Left forelimb (tissue), 1 donor: Measurements from ENCODE around the gene BRD4.
"Not testable (repeated sequence)": the region's sequence is repeated elsewhere in the genome, so short reads cannot be mapped to it uniquely, and the experiment has no call there.

Experiments
- DNase-seq: peaks from one replicate; pipeline ENCODE4 v3.0.0-alpha.2; 2018; ENCODE audit warnings: low spot score

BRD4 gene

DNA sequence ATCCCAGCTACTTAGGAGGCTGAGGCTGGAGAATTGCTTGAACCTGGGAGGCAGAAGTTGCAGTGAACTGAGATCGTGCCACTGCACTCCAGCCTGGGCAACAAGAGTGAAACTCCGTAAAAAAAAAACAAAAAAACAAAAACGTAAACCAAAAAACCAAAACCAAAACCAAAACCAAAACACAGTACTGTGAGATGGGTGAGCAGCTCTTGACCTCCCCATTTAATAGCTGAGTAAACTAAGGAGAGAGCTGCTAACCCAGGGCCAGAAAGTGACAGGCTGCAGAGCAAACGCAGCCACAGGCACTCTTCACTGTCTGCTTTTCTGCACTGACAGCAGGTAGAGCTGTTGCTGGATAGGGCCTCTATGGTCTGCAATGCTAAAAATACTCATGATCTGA is 27.7 kb upstream of the BRD4 start:
- not testable (repeated sequence) for DNase-seq

DNA sequence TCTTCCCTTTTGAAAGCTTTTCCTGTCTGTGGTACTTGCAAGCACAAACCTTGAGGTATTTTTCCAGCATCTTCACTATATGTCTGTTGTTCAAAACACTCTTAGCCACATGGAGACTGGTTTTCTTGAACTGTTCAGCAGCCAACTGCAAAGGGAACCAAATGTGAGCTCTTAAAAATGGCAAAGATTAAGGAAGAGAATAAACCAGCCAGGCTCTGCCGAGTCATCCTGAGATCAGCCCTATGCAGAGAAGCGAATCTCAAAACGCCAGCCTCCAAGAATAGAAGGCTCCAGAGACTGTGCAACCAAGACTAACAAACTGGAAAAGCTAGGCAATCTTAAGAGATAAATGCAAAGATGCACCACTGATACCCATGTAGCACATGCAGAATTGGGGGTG is 26.6 kb upstream of the BRD4 start:
- no peak for DNase-seq

GRCh38 chr19:15357906-15358305 is 25.6 kb upstream of the BRD4 start:
- DNase-seq, result no peak

DNA sequence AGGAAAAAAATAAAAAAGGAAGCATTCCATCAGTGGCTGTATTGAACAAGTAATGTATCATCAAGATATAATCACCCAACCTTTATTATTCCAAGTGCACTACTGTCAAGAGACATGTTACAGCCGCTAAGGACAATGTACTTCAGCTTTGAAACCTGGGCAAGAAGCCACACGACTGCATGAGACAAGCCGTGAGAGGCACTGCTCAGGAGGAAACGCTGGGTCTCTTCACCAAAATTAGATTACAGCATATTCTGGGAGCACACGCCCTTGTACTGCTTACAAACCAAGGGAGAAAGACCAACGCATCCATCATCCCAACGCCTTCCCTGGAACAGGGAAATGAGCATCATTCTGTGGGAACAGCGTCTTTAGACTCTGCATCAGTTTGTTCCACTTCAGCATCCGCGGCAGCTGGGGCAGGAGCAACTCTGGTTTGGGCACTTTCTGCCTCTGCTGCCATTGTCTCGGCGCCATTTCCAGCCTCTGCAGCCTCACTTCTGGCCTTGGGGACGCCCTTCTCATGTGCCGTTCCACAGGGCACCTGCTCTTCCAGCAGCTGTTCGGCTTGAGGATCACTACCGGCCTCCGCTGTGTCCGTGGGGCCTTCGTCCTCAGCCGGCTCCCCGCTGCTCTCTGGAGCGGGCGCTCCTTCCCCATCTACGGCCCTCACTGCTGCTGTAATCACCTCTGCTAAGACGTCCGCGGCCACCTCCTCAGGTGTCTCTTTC is 22.4 kb upstream of the BRD4 start:
- DNase-seq, result no peak

- no peak for DNase-seq
Observed at GRCh38 chr19:15353908-15354307, 21.6 kb upstream of the BRD4 start.

DNA sequence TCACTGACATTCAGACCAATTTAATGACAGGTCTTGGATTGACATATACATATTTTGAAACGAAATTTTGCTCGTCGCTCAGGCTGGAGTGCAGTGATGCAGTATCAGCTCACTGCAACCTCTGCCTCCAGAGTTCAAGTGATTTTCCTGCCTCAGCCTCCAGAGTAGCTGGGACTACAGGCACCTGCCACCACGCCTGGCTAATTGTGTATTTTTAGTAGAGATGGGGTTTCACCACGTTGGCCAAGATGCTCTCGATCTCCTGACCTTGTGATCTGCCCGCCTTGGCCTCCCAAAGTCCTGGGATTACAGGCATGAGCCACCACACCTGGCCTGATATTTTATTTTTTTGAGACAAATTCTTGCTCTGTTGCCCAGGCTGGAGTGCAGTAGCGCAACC is 20.2 kb upstream of the BRD4 start:
- not testable (repeated sequence) for DNase-seq

- not testable (repeated sequence) for DNase-seq
Observed at GRCh38 chr19:15341328-15341727, 9.0 kb upstream of the BRD4 start.

GRCh38 chr19:15340086-15340485 is 7.7 kb upstream of the BRD4 start:
- DNase-seq, result no peak

GRCh38 chr19:15337202-15337601 is 4.9 kb upstream of the BRD4 start:
- DNase-seq, result no peak

DNA sequence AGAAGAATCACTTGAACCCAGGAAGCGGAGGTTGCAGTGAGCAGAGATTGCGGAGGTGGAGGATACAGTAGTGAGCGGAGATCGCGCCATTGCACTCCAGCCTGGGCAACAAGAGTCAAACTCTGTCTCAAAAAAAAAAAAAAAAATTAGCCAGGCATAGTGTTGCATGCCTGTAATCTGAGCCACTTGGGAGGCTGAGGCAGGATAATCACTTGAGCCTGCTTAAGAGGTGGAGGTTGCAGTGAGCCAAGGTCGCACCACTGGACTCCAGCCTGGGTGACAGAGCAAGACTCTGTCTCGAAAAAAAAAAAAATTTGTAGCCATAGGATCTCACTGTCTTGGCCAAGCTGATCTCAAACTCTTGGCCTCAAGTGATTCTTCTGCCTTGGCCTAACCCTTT is 3.7 kb upstream of the BRD4 start:
- not testable (repeated sequence) for DNase-seq

DNA sequence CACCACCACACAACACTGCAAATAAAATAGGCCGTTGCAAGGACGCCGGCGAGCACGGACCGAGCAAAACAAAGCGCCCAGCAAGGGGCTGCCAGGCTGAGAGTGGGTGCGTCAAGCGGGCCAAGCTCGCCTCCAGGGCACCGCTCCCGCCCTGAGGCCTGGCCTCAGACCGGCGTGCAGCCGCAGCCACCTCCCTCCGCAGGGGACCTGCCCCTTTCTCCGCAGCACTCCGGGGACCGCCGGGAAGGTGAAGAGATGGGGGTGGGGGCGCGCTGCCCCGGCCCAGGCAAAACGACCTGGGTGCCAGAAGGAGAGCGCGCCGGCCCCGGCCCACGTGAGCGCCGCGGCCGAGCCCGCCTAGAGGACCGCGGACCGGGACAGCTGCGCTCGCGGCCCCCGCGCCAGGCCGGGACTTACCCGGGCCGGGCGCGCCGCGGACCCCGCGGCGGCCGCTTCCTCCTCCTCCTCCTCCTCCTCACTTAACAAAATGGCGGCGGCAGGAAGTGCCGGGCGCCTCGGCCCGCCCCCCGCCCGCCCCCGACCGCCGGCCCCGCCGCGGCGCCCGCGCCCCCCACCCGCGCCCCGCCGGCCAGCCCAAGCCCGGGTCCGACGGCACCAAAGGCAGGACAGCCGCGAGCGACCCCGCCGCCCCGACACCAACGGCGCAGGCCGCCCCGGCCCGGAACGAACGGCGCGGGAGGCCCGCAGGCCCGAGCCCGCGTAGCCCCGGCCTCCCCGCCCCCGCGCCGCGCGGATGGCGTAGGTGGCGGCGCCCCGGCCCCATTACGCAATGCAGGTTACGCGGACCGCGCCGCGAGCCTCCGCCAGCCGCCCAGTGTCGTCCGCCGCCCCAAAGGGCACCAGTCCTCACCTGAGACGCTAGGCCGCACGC is 674 bp downstream of the BRD4 start:
- peak; percentile 75 for DNase-seq

DNA sequence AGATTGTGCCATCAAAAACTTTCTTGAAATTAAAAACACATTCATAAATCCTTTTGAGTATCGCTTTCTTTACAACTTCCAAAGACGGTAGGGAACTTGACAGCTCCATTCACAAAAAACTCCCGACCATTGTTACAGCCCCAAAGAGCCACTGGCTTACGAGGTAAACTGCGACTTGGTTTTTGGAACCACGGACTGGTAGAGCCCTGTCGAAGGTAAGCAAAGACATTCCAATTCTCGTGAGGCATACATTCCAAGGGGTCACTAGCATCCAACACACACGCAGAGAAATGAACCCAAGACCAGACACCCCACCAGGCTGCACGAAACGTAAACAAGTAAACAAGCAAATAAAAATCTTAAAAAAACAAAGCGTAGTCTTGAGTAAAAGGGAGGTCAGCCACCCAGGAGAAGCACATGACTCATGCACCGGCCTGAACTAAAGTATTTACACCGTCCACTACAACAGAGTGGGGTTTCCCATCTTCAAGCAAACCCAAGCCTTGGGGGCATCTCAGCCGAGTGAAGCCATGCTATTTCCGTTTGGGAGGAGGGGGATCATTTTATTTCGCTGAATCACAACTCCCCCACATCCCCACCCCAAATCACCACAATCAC is 1.4 kb downstream of the BRD4 start:
- DNase-seq, result no peak

- DNase-seq, result no peak
Observed at GRCh38 chr19:15328312-15328711, 4.0 kb downstream of the BRD4 start.

DNA sequence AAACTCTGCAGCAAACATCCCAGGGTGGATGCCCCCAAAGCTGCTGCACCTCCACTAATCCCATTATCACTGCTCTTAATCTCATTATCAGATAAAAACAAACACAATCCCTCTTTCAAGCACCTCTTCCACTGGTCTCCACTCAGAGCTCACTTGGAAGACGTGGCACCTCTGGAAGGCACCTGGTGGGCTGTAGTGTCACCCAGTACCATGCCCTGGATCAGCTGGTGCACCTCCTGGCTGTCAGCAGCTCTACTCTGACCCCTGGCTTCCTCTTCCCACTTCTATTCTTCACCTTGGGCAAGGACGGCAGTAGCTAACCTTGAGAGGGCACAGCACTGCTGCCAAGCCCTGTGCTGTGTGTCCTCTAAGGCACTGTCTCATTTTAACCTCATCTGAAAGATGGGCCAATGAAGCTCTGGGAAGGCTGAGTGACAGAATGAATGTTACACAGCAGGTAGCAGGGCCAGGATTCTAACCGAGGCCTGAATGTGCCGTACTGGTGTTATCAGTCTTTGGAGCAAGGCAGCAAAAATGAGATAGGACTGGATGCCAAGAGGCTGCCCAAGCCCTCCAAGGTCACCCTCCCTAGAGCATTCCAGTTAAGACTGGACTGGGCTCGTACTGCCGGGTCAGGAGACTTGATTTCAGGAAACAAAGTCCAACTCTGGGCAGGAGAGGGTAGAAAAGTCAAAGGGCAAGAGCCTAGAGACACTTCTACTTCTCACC is 7.4 kb downstream of the BRD4 start:
- no peak for DNase-seq

DNA sequence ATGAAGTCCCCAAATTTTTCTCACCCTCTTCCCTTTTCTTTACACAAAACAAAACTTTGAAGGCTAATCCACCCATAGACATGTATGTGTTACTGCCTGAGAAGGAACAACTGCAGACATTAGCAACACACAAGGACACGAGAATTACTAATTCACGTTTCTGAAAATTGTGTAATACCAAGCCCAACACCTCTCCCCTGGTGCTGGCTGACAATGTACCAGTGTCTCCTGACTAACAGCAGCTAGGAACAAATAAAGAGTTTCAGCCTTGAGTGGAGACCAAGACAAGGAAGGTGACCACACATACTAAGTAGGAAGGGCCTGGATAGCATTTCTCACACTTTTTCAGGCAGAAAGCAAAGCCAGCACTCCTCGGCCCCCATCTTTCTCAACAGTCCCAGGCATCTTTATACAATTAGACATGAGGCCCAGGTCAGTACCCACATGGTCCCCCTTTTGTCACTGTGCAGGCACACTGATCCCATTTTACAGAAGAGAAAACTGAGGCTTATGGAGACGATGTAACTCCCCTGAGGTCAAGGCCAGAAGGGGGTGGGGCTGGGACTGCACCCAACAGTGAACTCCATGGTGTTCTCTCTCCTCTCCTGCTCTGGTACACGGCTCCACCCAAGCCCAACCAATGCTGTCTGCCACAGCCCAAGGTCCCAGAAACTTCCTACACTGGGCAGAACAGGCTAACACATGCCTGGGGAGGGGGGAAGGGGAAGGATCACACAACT is 8.7 kb downstream of the BRD4 start:
- no peak for DNase-seq

DNA sequence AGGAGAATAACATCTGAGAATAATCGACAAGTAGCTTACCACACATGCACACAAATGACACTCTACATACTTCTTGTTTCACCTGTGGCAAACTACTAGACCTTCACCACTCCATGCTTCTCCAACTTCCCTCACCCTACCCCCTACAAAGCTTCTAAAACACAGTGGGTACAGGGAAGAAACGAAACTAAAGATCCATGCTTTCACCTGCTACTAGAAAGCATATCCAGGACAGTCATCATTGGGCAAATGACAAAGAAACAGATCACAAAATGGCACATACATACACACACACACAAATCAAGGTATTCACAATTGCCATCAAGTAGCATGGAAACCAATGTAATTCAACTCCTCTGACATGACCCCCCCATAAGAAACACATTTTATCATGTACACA is 10.6 kb downstream of the BRD4 start:
- no peak for DNase-seq

DNA sequence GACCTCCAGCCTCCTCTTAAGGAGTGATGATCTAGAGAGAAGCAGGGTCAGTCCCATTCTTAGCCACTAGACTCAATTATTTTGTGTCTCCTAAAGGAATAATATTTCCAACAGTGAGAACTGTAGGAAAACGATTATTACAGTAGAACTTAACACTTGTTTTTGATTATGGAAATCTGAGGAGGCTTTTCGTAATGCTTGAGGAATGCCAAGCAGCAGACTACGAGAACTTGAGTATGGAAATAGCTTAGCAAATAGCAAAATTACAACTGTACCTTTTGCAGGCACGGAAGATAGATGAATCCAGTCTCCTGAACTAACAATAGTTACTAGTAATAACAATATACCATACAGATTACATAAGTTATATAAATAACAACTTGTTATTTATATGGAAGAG is 12.2 kb downstream of the BRD4 start:
- DNase-seq, result no peak

GRCh38 chr19:15318241-15318691 is 14.1 kb downstream of the BRD4 start:
- no peak for DNase-seq

DNA sequence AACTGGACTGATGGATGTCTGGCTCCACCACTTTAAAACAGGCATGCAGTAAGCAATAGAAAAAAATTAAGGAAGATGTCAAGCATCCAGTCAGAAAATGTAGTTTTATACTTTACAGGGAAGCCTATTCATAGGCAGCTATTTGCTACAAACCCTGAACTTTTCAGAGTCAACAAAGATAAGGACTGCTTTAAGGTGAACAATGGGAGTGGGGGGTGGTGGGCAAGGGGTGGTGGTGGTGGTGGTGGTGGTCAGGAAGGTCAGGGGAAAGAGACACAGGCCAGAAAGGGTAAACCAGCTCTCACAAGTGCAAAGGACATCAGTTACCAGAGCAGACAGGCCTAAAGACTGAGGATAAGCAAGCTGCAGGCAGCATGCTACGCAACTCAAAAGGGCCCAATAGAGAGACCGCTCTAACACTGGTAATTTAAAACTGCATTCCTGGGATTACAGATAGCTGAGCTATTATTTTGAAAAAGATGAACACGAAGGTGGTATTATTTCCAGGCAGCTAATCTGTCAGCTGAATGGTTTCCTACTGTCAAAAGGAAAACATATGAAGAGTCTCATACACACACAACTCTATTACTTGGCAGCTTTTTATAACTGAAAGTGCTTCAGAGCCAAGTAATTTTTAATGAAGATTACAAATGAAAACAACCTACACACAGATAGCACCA is 14.8 kb downstream of the BRD4 start:
- no peak for DNase-seq

- no peak for DNase-seq
Observed at GRCh38 chr19:15316498-15316897, 15.8 kb downstream of the BRD4 start.

DNA sequence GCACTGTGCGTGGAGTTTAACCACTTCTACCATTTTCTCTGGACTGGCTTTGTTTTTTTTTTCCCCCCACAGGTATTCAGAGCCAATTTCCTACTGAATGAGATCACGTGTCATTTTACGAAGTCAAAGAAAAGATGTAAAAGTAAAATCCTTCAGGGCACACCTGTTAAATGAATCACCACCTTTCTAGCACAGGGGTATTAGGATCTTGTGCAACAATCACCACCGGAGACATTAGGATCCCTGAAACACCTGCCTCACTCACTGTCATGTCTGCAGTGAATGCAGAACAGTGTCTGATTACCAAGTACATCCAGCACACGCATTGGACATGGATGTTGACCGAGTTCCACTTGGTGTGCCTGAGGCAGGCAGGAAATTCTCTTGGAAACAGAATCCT is 17.2 kb downstream of the BRD4 start:
- DNase-seq, result no peak
